ENCODE results near the gene TNS3.

TNS3 gene

DNA sequence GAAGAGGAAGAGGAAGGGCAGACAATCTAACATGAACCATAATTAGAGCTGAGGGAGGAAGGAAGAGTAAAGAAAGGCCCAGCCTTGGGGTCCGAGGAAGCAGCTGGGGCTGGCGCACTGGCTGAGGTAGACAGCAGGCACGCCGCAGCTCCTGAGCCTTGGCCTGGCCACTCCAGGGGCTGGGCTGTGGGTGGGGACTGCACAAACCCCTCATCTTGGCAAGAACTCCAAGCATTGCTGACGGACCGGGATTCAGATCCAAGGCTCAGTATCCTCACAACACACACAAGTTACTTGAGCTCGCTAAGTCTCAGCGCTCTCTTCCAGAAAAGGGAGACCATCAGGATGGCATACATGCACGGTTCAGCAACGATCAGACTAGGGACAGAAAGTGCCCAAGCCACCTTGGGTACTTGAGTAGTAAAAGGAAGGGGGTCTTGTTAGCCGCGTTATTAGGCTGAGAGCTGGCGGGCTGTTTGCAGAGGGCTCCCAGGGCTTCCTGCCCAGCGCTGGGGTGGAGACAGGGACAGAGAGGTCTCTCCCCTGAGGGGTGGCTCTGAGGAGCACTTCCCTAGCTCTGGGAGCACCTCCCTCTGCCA lies 4.5 kb downstream of the TNS3 start:
- Histone ChIP-seq H3K27ac (no peak overlapping the region), H3K4me3 (IDR thresholded peaks at IDR 0.05; ENCODE audit: insufficient read depth, low read depth, low read length) (no peak overlapping the region), H3K36me3 (ENCODE audit: insufficient read depth) (no peaks in the 10 kb centered on the region), H3K79me2 (ENCODE audit: insufficient read depth, low read depth) (no peaks in the 10 kb centered on the region), H3K4me1 (ENCODE audit: low read depth, poor library complexity, severe bottlenecking) (no peaks in the 10 kb centered on the region), H4K20me1 (ENCODE audit: insufficient read depth) (no peaks in the 10 kb centered on the region), H2AFZ (ENCODE audit: low read depth) (no peak overlapping the region), H3K9ac (no peak overlapping the region), H3K27me3 (ENCODE audit: insufficient read depth, low read depth) (no peaks in the 10 kb centered on the region), H3K4me2 (no peak overlapping the region)
- TF ChIP-seq, protein P1, sequence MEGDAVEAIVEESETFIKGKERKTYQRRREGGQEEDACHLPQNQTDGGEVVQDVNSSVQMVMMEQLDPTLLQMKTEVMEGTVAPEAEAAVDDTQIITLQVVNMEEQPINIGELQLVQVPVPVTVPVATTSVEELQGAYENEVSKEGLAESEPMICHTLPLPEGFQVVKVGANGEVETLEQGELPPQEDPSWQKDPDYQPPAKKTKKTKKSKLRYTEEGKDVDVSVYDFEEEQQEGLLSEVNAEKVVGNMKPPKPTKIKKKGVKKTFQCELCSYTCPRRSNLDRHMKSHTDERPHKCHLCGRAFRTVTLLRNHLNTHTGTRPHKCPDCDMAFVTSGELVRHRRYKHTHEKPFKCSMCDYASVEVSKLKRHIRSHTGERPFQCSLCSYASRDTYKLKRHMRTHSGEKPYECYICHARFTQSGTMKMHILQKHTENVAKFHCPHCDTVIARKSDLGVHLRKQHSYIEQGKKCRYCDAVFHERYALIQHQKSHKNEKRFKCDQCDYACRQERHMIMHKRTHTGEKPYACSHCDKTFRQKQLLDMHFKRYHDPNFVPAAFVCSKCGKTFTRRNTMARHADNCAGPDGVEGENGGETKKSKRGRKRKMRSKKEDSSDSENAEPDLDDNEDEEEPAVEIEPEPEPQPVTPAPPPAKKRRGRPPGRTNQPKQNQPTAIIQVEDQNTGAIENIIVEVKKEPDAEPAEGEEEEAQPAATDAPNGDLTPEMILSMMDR (conservative IDR thresholded peaks at IDR 0.05; ENCODE audit: low read depth, low read length), result no peak

DNA sequence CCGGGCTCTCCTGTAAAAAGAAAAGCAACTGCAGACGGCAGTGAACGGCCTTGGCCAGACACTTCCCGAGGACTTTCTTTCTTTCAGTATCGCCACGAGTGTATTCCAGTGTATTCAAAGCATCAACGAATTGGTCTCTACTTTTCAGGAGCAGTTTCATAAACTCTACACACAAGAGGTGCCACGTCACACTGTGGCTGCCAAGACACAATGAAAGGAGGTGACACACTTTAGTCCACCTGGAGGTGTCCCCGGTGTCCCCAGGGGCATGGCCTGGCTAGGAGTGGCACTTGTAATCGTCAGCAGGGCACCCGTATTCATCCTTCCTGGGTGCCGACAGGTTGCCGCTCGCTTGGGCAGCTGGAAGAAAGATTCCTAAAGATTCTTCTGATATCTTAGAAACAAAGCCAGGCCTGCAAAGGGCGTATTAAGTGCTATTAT lies 5.0 kb downstream of the TNS3 start:
- H3K27ac ChIP-seq, result no peak overlapping the region
- no peak overlapping the region for H3K4me3 ChIP-seq (IDR thresholded peaks at IDR 0.05; ENCODE audit: insufficient read depth, low read depth, low read length)
- no peaks in the 10 kb centered on the region for H3K4me1 ChIP-seq (ENCODE audit: low read depth, poor library complexity, severe bottlenecking)
- no peak overlapping the region for H2AFZ ChIP-seq (ENCODE audit: low read depth)
- H3K4me2 ChIP-seq, result no peak overlapping the region
- TF ChIP-seq, protein P1 (conservative IDR thresholded peaks at IDR 0.05; ENCODE audit: low read depth, low read length), result no peak
- H4K20me1 ChIP-seq (ENCODE audit: insufficient read depth), result no peaks in the 10 kb centered on the region
- no peak overlapping the region for H3K9ac ChIP-seq
- no peaks in the 10 kb centered on the region for H3K36me3 ChIP-seq (ENCODE audit: insufficient read depth)
- no peaks in the 10 kb centered on the region for H3K27me3 ChIP-seq (ENCODE audit: insufficient read depth, low read depth)
- H3K79me2 ChIP-seq (ENCODE audit: insufficient read depth, low read depth), result no peaks in the 10 kb centered on the region

DNA sequence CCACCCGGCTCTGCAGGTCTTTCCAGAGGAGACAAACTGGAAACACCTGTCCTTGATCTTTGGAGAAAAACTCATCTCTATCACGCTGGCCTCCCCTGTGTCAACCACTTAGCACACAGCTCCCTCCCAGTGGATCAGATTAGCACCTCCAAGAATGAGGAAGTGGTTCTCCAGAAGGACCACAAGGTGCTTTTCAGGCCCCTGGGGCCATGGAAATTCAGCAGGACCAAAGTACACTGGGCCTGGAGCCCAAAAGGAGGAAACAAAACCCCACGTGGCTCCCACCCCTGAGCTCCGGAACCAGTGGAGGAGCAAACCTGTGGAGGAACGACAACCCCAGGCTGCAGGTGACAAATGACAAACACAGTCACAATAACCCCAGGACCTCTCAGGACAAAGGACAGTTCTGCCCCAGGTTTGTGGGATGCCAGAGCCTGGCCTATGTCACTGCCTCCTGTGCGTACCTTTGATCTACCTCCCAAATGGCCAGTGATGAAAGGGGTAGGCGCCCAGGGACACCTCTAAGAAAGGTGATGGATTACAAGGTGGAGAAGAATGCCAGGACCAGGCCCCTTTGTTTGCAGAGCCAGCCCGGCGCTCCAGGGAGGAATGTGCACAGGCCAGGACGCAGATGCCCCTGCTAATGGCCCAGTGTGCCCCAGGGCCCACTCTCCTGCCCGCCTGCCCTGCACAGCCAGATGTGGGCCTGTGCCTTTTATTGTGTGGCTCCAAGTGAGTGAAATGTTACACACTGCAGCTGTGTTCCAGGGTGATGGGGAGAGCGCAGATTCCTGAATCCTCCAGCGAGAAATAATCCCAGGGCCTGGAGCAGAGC lies 5.7 kb downstream of the TNS3 start:
- Histone ChIP-seq H3K27me3 (ENCODE audit: insufficient read depth, low read depth) (no peaks in the 10 kb centered on the region), H3K36me3 (ENCODE audit: insufficient read depth) (no peaks in the 10 kb centered on the region), H3K79me2 (ENCODE audit: insufficient read depth, low read depth) (no peaks in the 10 kb centered on the region), H3K4me1 (ENCODE audit: low read depth, poor library complexity, severe bottlenecking) (no peaks in the 10 kb centered on the region), H3K4me3 (IDR thresholded peaks at IDR 0.05; ENCODE audit: insufficient read depth, low read depth, low read length) (no peak overlapping the region), H3K9ac (no peak overlapping the region), H2AFZ (ENCODE audit: low read depth) (no peak overlapping the region), H3K27ac (no peak overlapping the region), H3K4me2 (no peak overlapping the region), H4K20me1 (ENCODE audit: insufficient read depth) (no peaks in the 10 kb centered on the region)
- TF ChIP-seq, protein P1 (conservative IDR thresholded peaks at IDR 0.05; ENCODE audit: low read depth, low read length), result no peak

DNA sequence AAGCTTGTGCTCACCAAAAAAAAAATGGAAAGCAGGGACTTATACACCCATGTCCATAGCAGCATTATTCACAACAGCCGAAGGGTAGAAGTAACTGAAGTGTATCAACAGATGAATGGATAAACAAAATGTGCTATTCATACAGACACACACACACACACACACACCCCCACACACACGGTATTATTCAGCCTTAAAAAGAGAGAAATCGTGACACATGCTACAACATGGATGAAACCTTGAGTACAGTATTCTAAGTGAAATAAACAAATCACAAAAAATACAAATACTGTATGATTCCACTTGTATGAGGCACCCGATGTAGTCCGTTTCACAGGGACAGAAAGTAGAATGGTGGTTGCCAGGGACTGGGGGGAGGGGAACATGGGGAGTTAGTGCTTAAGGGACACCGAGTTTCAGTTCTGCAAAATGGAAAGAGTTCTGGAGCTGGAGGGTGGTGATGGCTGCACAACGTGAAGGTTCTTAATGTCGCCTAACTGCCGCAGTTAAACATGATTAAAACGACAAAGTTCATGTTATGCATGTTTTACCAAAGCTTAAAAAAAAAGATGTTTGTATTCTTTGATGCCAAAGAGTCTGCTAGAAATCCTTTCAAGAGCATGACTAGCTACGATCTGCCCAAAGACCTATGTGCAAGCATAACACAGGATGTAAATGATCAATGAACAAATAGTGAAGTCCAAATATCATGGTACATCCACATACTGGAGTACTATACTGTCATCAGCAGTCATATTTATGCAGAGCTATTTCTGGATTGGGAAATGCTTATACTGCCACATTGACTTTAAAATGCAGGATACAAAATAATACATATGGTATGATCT lies 7.2 kb downstream of the TNS3 start:
- Histone ChIP-seq H3K27ac (no peak overlapping the region), H3K4me1 (ENCODE audit: low read depth, poor library complexity, severe bottlenecking) (no peaks in the 10 kb centered on the region), H3K27me3 (ENCODE audit: insufficient read depth, low read depth) (no peaks in the 10 kb centered on the region), H4K20me1 (ENCODE audit: insufficient read depth) (no peaks in the 10 kb centered on the region), H3K9ac (no peak overlapping the region), H3K36me3 (ENCODE audit: insufficient read depth) (no peaks in the 10 kb centered on the region), H3K79me2 (ENCODE audit: insufficient read depth, low read depth) (no peaks in the 10 kb centered on the region), H3K4me3 (IDR thresholded peaks at IDR 0.05; ENCODE audit: insufficient read depth, low read depth, low read length) (no peak overlapping the region), H2AFZ (ENCODE audit: low read depth) (no peak overlapping the region), H3K4me2 (no peak overlapping the region)
- TF ChIP-seq, protein P1 (conservative IDR thresholded peaks at IDR 0.05; ENCODE audit: low read depth, low read length), result no peak

Measured in KMS-11 (cell line).